HL-60 (cell line): ENCODE data around the gene AP2B1.

Experiments
- DNase-seq, 2 experiments: peaks; one replicate each; pipeline ENCODE4 v3.0.0-alpha.2; 2010 to 2020; ENCODE audit warnings: low read depth in 1 of 2, low spot score in 1 of 2
- H3K27ac ChIP-seq: fragments of 250-450 bp; sonication (Bioruptor Pico); replicated peaks from 2 replicates; pipeline ENCODE4 v1.5.1; 2020; ENCODE audit warnings: mild to moderate bottlenecking, moderate library complexity
- H3K27me3 ChIP-seq: fragments of 250-450 bp; sonication (Bioruptor Pico); 2 replicates; pipeline ENCODE4 v1.5.1; 2021; ENCODE audit warnings: mild to moderate bottlenecking, moderate library complexity; ENCODE audit not compliant: insufficient read depth, poor library complexity, severe bottlenecking
- H3K4me3 ChIP-seq: replicated peaks from 2 replicates; pipeline ENCODE4 v1.5.1; 2011; ENCODE audit warnings: mild to moderate bottlenecking, control low read depth, low read length; ENCODE audit not compliant: insufficient read depth
- CTCF ChIP-seq: IDR thresholded peaks from one replicate; pipeline ENCODE4 v1.5.1; 2011; ENCODE audit warnings: low read length, control low read depth, inconsistent platforms; ENCODE audit not compliant: insufficient read depth
- GABPA ChIP-seq: IDR thresholded peaks from 2 replicates; pipeline ENCODE4 v1.6.1; 2012; ENCODE audit warnings: low read depth
- POLR2AphosphoS5 ChIP-seq: IDR thresholded peaks from 2 replicates; pipeline ENCODE4 v1.6.1; 2012; ENCODE audit warnings: low read depth
- SPI1 ChIP-seq: IDR thresholded peaks from 2 replicates; pipeline ENCODE4 v1.6.1; 2012; ENCODE audit warnings: low read depth, mild to moderate bottlenecking, borderline replicate concordance
- TF ChIP-seq, protein P1 (sequence below): IDR thresholded peaks from 2 replicates; pipeline ENCODE4 v1.6.1; 2012; ENCODE audit warnings: low read depth; ENCODE audit not compliant: insufficient replicate concordance

Gene AP2B1

GRCh38 chr17:35764123-35764991 is 177.2 kb downstream of the AP2B1 start:
- DNase-seq = peak; percentile 73 to 78
- peak overlapping the region; percentile 56 for H3K4me3 ChIP-seq
- H3K27ac ChIP-seq = no peak overlapping the region
- peaks cover 3% of the 10 kb centered on the region for H3K27me3 ChIP-seq
- TF ChIP-seq POLR2AphosphoS5 (no peak), CTCF (peak; percentile 76)

DNA sequence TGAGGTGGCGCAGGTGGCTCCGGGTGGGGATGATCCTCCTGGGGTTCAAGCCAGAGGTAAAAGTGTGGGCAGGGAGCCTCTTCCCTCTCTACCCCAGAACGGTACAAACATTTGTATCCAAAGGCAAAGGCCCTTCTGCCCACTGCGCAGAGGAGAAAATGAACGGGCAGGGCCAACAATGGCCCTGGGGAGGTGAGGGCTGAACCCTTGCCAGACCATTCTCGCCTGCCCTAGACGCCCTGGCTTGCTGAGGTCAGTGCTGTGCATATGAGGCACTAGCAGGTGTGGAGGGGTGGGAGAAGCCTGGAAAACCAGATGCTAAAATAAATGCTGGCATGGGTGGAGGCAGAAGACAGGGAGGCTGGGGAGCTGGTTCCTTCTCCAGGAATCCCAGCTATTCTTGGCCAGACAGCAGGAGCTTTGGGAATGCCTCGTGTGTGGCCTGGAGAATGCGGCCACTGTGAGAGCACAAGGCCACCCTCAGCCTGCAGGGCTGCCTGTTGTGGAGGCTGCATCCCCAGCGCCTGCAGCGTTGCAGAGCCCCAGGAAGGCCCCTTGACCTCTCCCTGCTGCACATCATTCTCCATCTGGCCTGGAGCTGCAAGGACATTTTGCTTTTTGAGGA is 178.1 kb downstream of the AP2B1 start:
- no peak overlapping the region for H3K27ac ChIP-seq
- H3K27me3 ChIP-seq = peaks cover 3% of the 10 kb centered on the region
- no peak overlapping the region for H3K4me3 ChIP-seq
- TF ChIP-seq POLR2AphosphoS5 (no peak), SPI1 (no peak), GABPA (no peak), CTCF (no peak)
- TF ChIP-seq, protein P1, sequence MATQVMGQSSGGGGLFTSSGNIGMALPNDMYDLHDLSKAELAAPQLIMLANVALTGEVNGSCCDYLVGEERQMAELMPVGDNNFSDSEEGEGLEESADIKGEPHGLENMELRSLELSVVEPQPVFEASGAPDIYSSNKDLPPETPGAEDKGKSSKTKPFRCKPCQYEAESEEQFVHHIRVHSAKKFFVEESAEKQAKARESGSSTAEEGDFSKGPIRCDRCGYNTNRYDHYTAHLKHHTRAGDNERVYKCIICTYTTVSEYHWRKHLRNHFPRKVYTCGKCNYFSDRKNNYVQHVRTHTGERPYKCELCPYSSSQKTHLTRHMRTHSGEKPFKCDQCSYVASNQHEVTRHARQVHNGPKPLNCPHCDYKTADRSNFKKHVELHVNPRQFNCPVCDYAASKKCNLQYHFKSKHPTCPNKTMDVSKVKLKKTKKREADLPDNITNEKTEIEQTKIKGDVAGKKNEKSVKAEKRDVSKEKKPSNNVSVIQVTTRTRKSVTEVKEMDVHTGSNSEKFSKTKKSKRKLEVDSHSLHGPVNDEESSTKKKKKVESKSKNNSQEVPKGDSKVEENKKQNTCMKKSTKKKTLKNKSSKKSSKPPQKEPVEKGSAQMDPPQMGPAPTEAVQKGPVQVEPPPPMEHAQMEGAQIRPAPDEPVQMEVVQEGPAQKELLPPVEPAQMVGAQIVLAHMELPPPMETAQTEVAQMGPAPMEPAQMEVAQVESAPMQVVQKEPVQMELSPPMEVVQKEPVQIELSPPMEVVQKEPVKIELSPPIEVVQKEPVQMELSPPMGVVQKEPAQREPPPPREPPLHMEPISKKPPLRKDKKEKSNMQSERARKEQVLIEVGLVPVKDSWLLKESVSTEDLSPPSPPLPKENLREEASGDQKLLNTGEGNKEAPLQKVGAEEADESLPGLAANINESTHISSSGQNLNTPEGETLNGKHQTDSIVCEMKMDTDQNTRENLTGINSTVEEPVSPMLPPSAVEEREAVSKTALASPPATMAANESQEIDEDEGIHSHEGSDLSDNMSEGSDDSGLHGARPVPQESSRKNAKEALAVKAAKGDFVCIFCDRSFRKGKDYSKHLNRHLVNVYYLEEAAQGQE = no peak
- no peak for DNase-seq

GRCh38 chr17:35765756-35766488 is 178.8 kb downstream of the AP2B1 start:
- H3K27ac ChIP-seq = no peak overlapping the region
- no peak for DNase-seq
- H3K4me3 ChIP-seq = no peak overlapping the region
- H3K27me3 ChIP-seq = peaks cover 3% of the 10 kb centered on the region
- TF ChIP-seq, protein P1 = no peak
- TF ChIP-seq GABPA = no peak
- TF ChIP-seq SPI1 = no peak
- TF ChIP-seq POLR2AphosphoS5 = no peak
- no peak for TF ChIP-seq CTCF
